ENCODE data around the gene ANKRD33. TPM values are rescaled to one million over a fixed set of nuclear protein-coding genes. Genes with fewer than 3 reads are reported as not detected.

The ANKRD33 gene
- total RNA-seq, 1 experiment from 2014 or later = not detected

- Histone ChIP-seq H3K4me3 (ENCODE audit: low read depth, low read length) (peak overlapping the region; percentile 83), H3K36me3 (ENCODE audit: control insufficient read depth, insufficient read depth, low read length) (no peaks in the 10 kb centered on the region), H3K9me3 (no peaks in the 10 kb centered on the region), H3K4me1 (peaks cover 27% of the 10 kb centered on the region), H3K27me3 (replicated peaks; ENCODE audit: control insufficient read depth, insufficient read depth, low read length) (no peaks in the 10 kb centered on the region)
- H3K27me3 Mint-ChIP-seq (ENCODE audit: insufficient read depth, unreplicated experiment) = no peaks in the 10 kb centered on the region
- DNase-seq = peak; percentile 57 to 65
- POLR2A ChIA-PET = no interaction called here
- H3K4me1 Mint-ChIP-seq (ENCODE audit: low read depth, unreplicated experiment) = peaks cover 17% of the 10 kb centered on the region
- CTCF ChIA-PET = interaction anchor here (0.7 to 1.2 kb wide), 3 partner anchors 27 to 100 kb away, joined by 3 to 8 read pairs (median 4); no protein-coding TSS in a partner anchor
- BruUV-seq (replicated peaks) = no TSS peak
- no peak for TF ChIP-seq CTCF (IDR thresholded peaks at IDR 0.05; ENCODE audit: insufficient read depth in 1 of 2, low read depth in 1 of 2, low read length in 1 of 2, severe bottlenecking in 1 of 2, unreplicated experiment in 1 of 2)
- H3K27ac Mint-ChIP-seq (ENCODE audit: unreplicated experiment) = peak overlapping the region; percentile 46
- no peaks in the 10 kb centered on the region for H3K36me3 Mint-ChIP-seq (ENCODE audit: insufficient read depth, unreplicated experiment)
- intact Hi-C loops (cut with micrococcal nuclease; ENCODE audit: unreplicated experiment) = loop anchor here (1.0 kb wide), 1 partner anchor 17 kb away; no protein-coding TSS in a partner anchor
- peak overlapping the region; percentile 84 for H3K4me3 Mint-ChIP-seq (ENCODE audit: unreplicated experiment)
- H3K9me3 Mint-ChIP-seq (ENCODE audit: unreplicated experiment) = no peaks in the 10 kb centered on the region
These were observed 40.1 kb upstream of the ANKRD33 start for GRCh38 chr12:51847643-51848325.

GRCh38 chr12:51848326-51848727, 39.6 kb upstream of the ANKRD33 start, which contains the start of gene FIGNL2:
Gene FIGNL2, minus strand, starts transcription at chr12:51848718. Its CDS starts 26,305 bp downstream, at chr12:51822413.
- H3K27ac Mint-ChIP-seq (ENCODE audit: unreplicated experiment) = peak within 1 kb of the TSS; percentile 46
- H3K4me1 Mint-ChIP-seq (ENCODE audit: low read depth, unreplicated experiment) = peaks cover 17% of the 10 kb centered on the region
- Histone ChIP-seq H3K36me3 (ENCODE audit: control insufficient read depth, insufficient read depth, low read length) (no peaks in the 10 kb centered on the region), H3K4me3 (ENCODE audit: low read depth, low read length) (peak within 1 kb of the TSS; percentile 83), H3K9me3 (no peaks in the 10 kb centered on the region), H3K27me3 (replicated peaks; ENCODE audit: control insufficient read depth, insufficient read depth, low read length) (no peaks in the 10 kb centered on the region), H3K4me1 (peaks cover 27% of the 10 kb centered on the region)
- CTCF ChIA-PET = interaction anchor here (0.6 to 1.2 kb wide), 4 partner anchors 25 to 99 kb away, joined by 3 to 8 read pairs (median 4); no protein-coding TSS in a partner anchor
- H3K4me3 Mint-ChIP-seq (ENCODE audit: unreplicated experiment) = peak within 1 kb of the TSS; percentile 84
- BruUV-seq (replicated peaks) = no TSS peak
- DNase-seq = no peak
- H3K9me3 Mint-ChIP-seq (ENCODE audit: unreplicated experiment) = no peaks in the 10 kb centered on the region
- POLR2A ChIA-PET = interaction anchor here (0.6 kb wide), 1 partner anchor 16 kb away, joined by 4 read pairs; no protein-coding TSS in a partner anchor
- no peak for TF ChIP-seq CTCF (IDR thresholded peaks at IDR 0.05; ENCODE audit: insufficient read depth in 1 of 2, low read depth in 1 of 2, low read length in 1 of 2, severe bottlenecking in 1 of 2, unreplicated experiment in 1 of 2)
- no peaks in the 10 kb centered on the region for H3K27me3 Mint-ChIP-seq (ENCODE audit: insufficient read depth, unreplicated experiment)
- H3K36me3 Mint-ChIP-seq (ENCODE audit: insufficient read depth, unreplicated experiment) = no peaks in the 10 kb centered on the region
- intact Hi-C loops (cut with micrococcal nuclease; ENCODE audit: unreplicated experiment) = loop anchor here (1.0 kb wide), 1 partner anchor 16 kb away; no protein-coding TSS in a partner anchor

GRCh38 chr12:51848841-51849735, 38.8 kb upstream of the ANKRD33 start:
- DNase-seq = peak in 1 of 2 experiments; percentile 23
- ChIA-PET CTCF (interaction anchor here (0.6 to 1.8 kb wide), 4 partner anchors 25 to 98 kb away, joined by 3 to 8 read pairs (median 4); no protein-coding TSS in a partner anchor), POLR2A (interaction anchor here (0.6 kb wide), 2 partner anchors 15 to 455 kb away, joined by 3 to 4 read pairs; no protein-coding TSS in a partner anchor)
- no peak overlapping the region for H3K27ac Mint-ChIP-seq (ENCODE audit: unreplicated experiment)
- H3K4me1 Mint-ChIP-seq (ENCODE audit: low read depth, unreplicated experiment) = peaks cover 17% of the 10 kb centered on the region
- Histone ChIP-seq H3K4me1 (peaks cover 27% of the 10 kb centered on the region), H3K4me3 (ENCODE audit: low read depth, low read length) (peak overlapping the region; percentile 83), H3K9me3 (no peaks in the 10 kb centered on the region), H3K27me3 (replicated peaks; ENCODE audit: control insufficient read depth, insufficient read depth, low read length) (no peaks in the 10 kb centered on the region), H3K36me3 (ENCODE audit: control insufficient read depth, insufficient read depth, low read length) (no peaks in the 10 kb centered on the region)
- no TSS peak for BruUV-seq (replicated peaks)
- no peak for TF ChIP-seq CTCF (IDR thresholded peaks at IDR 0.05; ENCODE audit: insufficient read depth in 1 of 2, low read depth in 1 of 2, low read length in 1 of 2, severe bottlenecking in 1 of 2, unreplicated experiment in 1 of 2)
- peak overlapping the region; percentile 84 for H3K4me3 Mint-ChIP-seq (ENCODE audit: unreplicated experiment)
- no peaks in the 10 kb centered on the region for H3K36me3 Mint-ChIP-seq (ENCODE audit: insufficient read depth, unreplicated experiment)
- no peaks in the 10 kb centered on the region for H3K9me3 Mint-ChIP-seq (ENCODE audit: unreplicated experiment)
- intact Hi-C loops (cut with micrococcal nuclease; ENCODE audit: unreplicated experiment) = loop anchor here (1.0 kb wide), 1 partner anchor 15 kb away; no protein-coding TSS in a partner anchor
- no peaks in the 10 kb centered on the region for H3K27me3 Mint-ChIP-seq (ENCODE audit: insufficient read depth, unreplicated experiment)

All from Caco-2 (cell line).